Measurements from ENCODE around the gene E4F1. TPM values are rescaled to one million over a fixed set of nuclear protein-coding genes. Genes with fewer than 3 reads are reported as not detected.

Gene E4F1
- total and polyA plus RNA-seq, 9 of the 15 experiments (the other 6 are each of a cell fraction or from before 2014, with no cell fraction given) = 0.48 to 94.9 (median 20.4) TPM

DNA sequence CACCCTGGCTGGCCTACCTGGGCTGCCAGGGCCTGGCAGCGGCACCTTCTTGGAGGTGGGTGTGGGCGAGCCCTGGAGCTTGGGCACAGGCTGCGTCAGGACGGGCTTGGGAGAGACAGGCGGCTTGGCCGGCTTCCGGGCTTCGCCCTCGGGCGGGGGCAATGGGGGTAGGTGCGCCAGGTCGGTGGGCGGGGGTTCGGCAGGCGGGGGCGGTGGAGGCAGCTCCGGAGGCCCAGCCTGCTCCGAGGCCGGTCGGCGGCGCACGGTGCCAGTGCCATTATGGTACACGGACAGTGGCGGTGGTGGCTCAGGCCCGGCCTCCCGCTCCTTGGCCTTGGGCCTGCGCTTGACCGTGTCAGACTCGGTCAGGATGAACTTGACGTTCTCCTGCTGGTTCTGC lies 43.8 kb upstream of the E4F1 start:
- H3K4me1 ChIP-seq (replicated peaks in 1 of 2; ENCODE audit: control insufficient read depth in 2 of 2, insufficient read depth in 2 of 2, low read length in 2 of 2) = peaks cover 2 to 91% of the 10 kb centered on the region in 2 experiments; a peak in 3 of 5 replicates
- H3K4me3 ChIP-seq = no peak overlapping the region
- TF ChIP-seq THAP7 (CRISPR knock-in tag; IDR thresholded peaks at IDR 0.05) = no peak
- 0 out of 2 replicates have a peak, but pooled peaks have one; percentile 7 for TF ChIP-seq POLR2G (IDR thresholded peaks at IDR 0.05; ENCODE audit: low read depth, low read length)
- H3K79me2 ChIP-seq (ENCODE audit: control insufficient read depth, insufficient read depth, low read length) = no peaks in the 10 kb centered on the region
- ChIA-PET POLR2A (interaction anchor here (1.2 kb wide), 1 partner anchor 24 kb away, joined by 3 read pairs; the partner anchor contains the start of gene TRAF7), CTCF (ENCODE audit: low intra/inter-chr PET ratio) (no interaction called here)
- FAIRE-seq = no peak
- no peak for ATAC-seq
- no peak for DNase-seq (ENCODE audit: extremely low read depth in 1 of 4, low spot score in 3 of 4)
- H3K9me3 ChIP-seq (replicated peaks; ENCODE audit: control insufficient read depth, insufficient read depth, low read depth, low read length) = no peaks in the 10 kb centered on the region
- intact Hi-C loops (cut with micrococcal nuclease) = no loop called here
- 96% methylated on average over 21 of the region's 31 CpGs for WGBS (ENCODE audit: insufficient coverage, low coverage, missing lambda C conversion rate)
- no peak overlapping the region for H3K27ac ChIP-seq (ENCODE audit: extremely low read depth, low read depth, low read length)
- H3K4me2 ChIP-seq (ENCODE audit: insufficient read depth, low read length) = no peak overlapping the region
- no peaks in the 10 kb centered on the region for H3K27me3 ChIP-seq (ENCODE audit: control insufficient read depth in 2 of 2, insufficient read depth in 2 of 2, low read length in 2 of 2)
- in situ Hi-C loops (cut with MboI) = no loop called here
- no peak overlapping the region for H3K9ac ChIP-seq (ENCODE audit: insufficient read depth in 1 of 2, low read depth in 2 of 2, low read length in 2 of 2)
- H3K9me1 ChIP-seq (ENCODE audit: control insufficient read depth, insufficient read depth, low read length) = no peaks in the 10 kb centered on the region
- H3K36me3 ChIP-seq (ENCODE audit: control insufficient read depth, insufficient read depth, low read length) = peaks cover 30% of the 10 kb centered on the region; the same call in 1 of the 3 replicates
- no peaks in the 10 kb centered on the region; the same call in 1 of the 2 replicates for H4K20me1 ChIP-seq (replicated peaks; ENCODE audit: control insufficient read depth, insufficient read depth, low read length)
- H2AFZ ChIP-seq (ENCODE audit: low read depth, low read length) = no peak overlapping the region
- no TSS peak for BruUV-seq (replicated peaks)

GRCh38 chr16:2180461-2180860 lies 42.9 kb upstream of the E4F1 start:
- no peaks in the 10 kb centered on the region for H3K9me3 ChIP-seq (replicated peaks; ENCODE audit: control insufficient read depth, insufficient read depth, low read depth, low read length)
- H2AFZ ChIP-seq (ENCODE audit: low read depth, low read length) = no peak overlapping the region
- H3K4me3 ChIP-seq = no peak overlapping the region
- H3K79me2 ChIP-seq (ENCODE audit: control insufficient read depth, insufficient read depth, low read length) = no peaks in the 10 kb centered on the region
- H3K4me1 ChIP-seq (replicated peaks in 1 of 2; ENCODE audit: control insufficient read depth in 2 of 2, insufficient read depth in 2 of 2, low read length in 2 of 2) = peaks cover 2 to 91% of the 10 kb centered on the region in 2 experiments; a peak in 3 of 5 replicates
- no peaks in the 10 kb centered on the region; the same call in 1 of the 2 replicates for H4K20me1 ChIP-seq (replicated peaks; ENCODE audit: control insufficient read depth, insufficient read depth, low read length)
- DNase-seq (ENCODE audit: extremely low read depth in 1 of 4, low spot score in 3 of 4) (no peak), FAIRE-seq (no peak), ATAC-seq (no peak)
- intact Hi-C loops (cut with micrococcal nuclease) (no loop called here), in situ Hi-C loops (cut with MboI) (no loop called here)
- no peaks in the 10 kb centered on the region for H3K9me1 ChIP-seq (ENCODE audit: control insufficient read depth, insufficient read depth, low read length)
- H3K36me3 ChIP-seq (ENCODE audit: control insufficient read depth, insufficient read depth, low read length) = peaks cover 21% of the 10 kb centered on the region; the same call in 1 of the 3 replicates
- H3K27ac ChIP-seq (ENCODE audit: extremely low read depth, low read depth, low read length) = no peak overlapping the region
- no peak overlapping the region for H3K4me2 ChIP-seq (ENCODE audit: insufficient read depth, low read length)
- POLR2A ChIA-PET = interaction anchor here (0.8 to 1.4 kb wide), 3 partner anchors 14 to 28 kb away, joined by 3 read pairs; partner anchors contain the start of gene TRAF7
- CTCF ChIA-PET (ENCODE audit: low intra/inter-chr PET ratio) = no interaction called here
- WGBS (ENCODE audit: insufficient coverage, low coverage, missing lambda C conversion rate) = 93% methylated on average over 16 of the region's 43 CpGs
- BruUV-seq (replicated peaks) = no TSS peak
- no peaks in the 10 kb centered on the region for H3K27me3 ChIP-seq (ENCODE audit: control insufficient read depth in 2 of 2, insufficient read depth in 2 of 2, low read length in 2 of 2)
- H3K9ac ChIP-seq (ENCODE audit: insufficient read depth in 1 of 2, low read depth in 2 of 2, low read length in 2 of 2) = no peak overlapping the region
- no peak for TF ChIP-seq MTF1 (CRISPR knock-in tag; IDR thresholded peaks at IDR 0.05; ENCODE audit: borderline replicate concordance)
- no peak for TF ChIP-seq KAT8 (IDR thresholded peaks at IDR 0.05; ENCODE audit: low read depth)
- no peak for TF ChIP-seq NBN (IDR thresholded peaks at IDR 0.05; ENCODE audit: low read depth)
- TF ChIP-seq, protein P1, sequence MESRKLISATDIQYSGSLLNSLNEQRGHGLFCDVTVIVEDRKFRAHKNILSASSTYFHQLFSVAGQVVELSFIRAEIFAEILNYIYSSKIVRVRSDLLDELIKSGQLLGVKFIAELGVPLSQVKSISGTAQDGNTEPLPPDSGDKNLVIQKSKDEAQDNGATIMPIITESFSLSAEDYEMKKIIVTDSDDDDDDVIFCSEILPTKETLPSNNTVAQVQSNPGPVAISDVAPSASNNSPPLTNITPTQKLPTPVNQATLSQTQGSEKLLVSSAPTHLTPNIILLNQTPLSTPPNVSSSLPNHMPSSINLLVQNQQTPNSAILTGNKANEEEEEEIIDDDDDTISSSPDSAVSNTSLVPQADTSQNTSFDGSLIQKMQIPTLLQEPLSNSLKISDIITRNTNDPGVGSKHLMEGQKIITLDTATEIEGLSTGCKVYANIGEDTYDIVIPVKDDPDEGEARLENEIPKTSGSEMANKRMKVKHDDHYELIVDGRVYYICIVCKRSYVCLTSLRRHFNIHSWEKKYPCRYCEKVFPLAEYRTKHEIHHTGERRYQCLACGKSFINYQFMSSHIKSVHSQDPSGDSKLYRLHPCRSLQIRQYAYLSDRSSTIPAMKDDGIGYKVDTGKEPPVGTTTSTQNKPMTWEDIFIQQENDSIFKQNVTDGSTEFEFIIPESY (CRISPR knock-in tag; IDR thresholded peaks at IDR 0.05) = 0 out of 2 replicates have a peak, but pooled peaks have one; percentile 9
- TF ChIP-seq ZNF124 (CRISPR knock-in tag; IDR thresholded peaks at IDR 0.05) = no peak
- TF ChIP-seq, protein P2, sequence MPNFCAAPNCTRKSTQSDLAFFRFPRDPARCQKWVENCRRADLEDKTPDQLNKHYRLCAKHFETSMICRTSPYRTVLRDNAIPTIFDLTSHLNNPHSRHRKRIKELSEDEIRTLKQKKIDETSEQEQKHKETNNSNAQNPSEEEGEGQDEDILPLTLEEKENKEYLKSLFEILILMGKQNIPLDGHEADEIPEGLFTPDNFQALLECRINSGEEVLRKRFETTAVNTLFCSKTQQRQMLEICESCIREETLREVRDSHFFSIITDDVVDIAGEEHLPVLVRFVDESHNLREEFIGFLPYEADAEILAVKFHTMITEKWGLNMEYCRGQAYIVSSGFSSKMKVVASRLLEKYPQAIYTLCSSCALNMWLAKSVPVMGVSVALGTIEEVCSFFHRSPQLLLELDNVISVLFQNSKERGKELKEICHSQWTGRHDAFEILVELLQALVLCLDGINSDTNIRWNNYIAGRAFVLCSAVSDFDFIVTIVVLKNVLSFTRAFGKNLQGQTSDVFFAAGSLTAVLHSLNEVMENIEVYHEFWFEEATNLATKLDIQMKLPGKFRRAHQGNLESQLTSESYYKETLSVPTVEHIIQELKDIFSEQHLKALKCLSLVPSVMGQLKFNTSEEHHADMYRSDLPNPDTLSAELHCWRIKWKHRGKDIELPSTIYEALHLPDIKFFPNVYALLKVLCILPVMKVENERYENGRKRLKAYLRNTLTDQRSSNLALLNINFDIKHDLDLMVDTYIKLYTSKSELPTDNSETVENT (CRISPR knock-in tag; IDR thresholded peaks at IDR 0.05) = no peak

Measured in K562 (cell line).